ENCODE measurements around the gene NEK6.

- TF ChIP-seq CTCF (IDR thresholded peaks at IDR 0.05) (no peak), POLR2A (IDR thresholded peaks at IDR 0.05) (no peak)
These were observed 108.9 kb downstream of the NEK6 start for GRCh38 chr9:124366476-124367220.

Data from body of pancreas (tissue), 4 donors.